NCI-H2107 treated with DMSO at 0.1 percent for 48 hours (cell line): Measurements from ENCODE around the gene NFIB.

Experiments used
- DNase-seq: peaks from one replicate; lab custom pipeline; 2025; ENCODE audit not compliant: unreplicated experiment; lab: John Stamatoyannopoulos, UW

NFIB gene

DNA sequence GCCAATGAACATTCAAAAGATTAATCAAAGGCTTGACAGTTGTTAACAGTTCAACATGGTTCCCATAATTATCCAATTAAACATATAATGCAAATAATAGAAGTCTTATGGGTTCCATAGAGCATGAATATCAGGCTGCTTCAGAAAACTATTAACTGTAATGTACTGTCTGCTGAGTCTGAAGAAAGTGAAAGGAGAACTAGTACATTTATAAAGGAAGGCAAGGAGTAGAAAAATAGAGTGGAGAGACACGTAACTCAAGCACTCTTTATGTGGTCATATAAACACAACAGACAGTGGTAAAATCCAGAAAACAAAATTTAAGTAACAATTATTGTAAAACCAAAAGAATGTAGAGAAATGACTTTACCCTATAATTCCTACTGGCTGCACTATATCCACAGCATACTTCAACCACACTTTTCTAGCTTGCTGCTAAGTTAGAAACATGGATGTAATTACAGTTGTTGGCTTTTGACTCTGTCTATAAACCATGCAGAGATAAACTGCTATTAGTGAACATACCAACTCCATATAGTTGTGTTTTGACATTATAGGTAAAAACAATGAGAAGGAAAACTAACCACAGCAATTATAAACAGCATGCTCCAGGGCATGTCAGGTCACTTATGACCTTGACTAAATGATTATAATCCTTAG, 32.7 kb downstream of the NFIB start:
- peak; percentile 43 for DNase-seq

DNA sequence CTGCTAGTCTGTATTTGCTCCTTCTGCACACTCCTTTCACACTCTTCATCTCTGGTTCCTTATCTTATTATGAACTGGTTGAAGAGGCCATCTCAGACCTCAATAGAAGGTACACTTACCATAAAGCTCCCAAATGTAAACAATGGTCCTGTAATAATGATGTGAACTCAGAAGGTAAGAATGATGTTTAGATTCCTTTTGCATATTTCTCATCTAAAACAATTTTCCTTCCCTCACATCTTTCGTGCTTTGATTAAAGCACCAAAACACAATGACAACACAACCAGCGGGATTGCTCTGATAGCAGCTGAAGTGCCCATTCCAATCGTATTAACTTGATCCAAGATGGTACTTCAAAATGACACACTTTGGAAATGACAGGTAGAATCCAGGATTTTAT, 34.3 kb downstream of the NFIB start:
- DNase-seq, result no peak

DNA sequence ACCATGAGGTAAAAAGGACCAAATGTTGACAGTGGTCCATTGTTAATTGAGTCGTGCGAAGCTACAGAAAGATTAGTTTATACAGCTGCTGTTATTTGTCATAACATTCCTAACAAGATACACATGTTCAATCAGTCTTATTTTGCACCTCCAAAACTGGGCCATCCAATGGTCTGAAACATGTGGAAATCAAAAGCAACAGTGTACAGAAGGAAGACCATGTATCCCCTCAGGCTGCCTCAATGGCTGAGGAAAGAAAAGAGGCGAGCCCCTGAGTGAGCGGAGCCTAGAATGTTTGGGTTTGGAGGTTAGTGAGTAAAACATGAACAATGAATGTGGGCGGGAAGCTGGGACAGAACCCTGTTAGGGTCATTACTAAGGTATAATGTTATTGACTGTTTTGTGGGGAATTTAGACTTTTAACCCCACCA, 35.6 kb downstream of the NFIB start:
- DNase-seq, result no peak

DNA sequence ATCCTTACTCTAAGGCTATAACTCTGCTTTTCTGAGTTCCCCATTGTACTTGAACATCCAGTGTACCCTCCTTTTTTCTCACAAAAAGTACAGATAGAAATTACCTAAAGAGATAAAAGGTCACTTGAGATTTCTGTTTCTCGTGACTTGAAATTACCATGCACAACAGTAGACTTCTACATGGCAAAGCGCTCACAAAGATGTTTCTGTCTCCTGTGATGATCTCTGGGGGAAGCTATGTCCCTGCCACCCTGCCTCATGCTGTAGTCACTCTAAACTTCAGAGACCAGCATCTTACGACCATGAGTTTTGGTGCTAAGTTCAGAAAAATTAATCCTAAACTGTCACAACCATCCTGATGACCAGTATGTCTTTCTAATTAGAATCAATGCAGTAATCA, 36.2 kb downstream of the NFIB start:
- DNase-seq, result no peak

DNA sequence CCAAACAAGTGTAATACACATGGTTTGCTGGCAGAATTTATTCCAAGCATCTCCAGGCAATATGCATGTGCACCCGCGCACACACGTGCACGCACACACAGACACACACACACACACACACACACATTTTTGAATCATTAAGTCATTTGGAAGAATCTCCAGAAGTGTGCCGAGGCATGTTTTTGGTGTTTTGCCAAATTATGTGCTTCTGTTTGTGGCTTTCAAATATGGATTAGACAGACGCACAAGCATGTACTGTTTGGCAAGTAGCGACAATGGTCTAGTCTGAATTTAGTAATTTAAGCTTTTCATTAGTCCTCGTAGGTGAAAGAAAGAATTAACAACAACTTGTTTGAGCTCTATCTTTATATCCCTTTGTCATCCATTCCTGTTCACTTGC, 36.7 kb downstream of the NFIB start:
- no peak for DNase-seq

DNA sequence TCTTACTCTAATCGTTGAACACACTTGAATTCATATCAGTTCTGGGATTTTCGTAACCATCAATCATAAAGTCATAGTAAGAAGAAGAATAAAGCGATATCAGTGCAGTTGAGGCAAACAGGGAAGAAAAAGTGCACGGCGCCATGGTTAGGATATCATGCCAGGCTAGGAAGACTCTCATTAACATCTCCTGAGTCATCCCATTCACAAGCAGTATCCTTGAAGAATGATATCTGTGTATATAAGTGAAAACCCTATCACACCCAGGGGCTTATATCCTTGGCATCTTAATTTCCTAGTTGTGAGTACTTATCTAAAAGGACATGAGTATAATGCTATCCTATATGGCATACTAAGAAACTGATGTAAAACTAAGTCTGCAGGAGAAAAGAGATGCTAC, 38.6 kb downstream of the NFIB start:
- no peak for DNase-seq

DNA sequence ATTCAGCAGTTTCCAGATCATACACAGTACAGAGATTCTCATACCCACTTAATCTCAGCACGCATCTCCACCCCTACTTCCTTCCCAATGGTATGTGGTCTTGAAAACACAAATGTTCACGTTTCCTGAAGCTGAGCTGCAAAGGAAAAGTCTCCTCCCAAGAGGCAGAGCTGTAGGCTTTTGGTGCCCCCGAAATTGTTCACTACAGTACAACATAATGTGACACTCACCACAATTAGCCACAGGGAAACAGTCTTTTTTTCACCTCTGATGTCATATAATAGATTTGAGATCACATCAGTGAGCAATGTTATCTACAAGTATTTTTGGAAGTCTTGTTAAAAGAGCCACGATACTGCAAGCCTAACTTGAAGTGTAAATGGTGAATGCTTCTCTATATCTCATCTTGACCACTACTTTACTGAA, 40.2 kb downstream of the NFIB start:
- no peak for DNase-seq

DNA sequence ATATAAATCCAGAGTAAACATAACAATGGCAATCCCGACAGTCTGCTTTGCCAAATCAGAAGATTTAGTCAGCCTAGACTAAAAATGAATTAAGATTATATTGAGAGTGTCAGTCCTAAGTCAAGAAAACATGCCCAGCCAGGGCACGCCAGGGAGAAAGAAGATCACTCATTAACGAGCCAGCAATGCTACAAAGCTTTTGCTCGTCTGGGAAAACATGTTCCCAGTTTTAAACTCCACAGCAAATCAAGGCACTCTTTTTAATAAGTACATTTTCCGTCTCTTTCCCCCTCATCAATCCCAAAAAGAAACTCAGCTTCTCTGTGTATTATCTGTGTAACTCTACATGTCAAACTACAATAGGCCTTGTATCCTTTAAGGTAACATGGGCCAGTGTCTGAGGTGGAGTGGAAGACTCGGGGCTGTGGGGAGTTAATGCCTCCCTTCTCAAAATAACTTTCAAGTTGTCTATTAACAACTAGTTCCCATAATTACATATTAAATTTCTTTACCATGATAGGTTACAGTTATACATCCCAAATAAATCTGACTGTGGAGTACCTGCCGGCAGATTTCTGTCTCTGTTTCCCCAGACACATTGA, 40.9 kb downstream of the NFIB start:
- DNase-seq, result no peak

DNA sequence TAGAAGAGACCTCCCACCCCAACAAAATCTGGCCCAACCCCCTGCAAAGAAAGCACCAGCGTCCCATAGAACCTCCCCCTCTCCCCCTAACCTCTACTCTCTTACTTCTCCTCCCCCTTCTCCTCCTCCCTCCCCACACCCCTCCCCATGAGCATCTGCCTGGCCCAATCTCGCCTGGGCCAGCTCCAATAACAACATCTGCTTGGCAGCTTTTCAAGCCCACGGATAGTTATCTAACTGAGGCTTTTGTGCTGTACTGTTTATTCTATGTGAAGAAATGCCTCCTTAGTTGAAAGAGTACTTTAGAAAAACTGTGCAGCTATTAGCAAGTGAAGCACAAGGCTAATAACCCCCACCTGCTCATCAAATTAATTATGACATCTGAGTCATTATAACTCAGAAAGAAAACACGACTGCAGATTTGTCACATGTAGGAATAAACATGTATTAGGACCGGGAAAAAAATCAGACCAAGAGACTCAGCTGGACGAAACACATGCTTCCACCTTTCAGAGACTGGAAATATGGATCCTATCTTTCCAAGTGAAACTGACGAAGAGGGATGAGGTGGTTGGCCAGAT, 42.8 kb downstream of the NFIB start:
- peak; percentile 41 for DNase-seq

DNA sequence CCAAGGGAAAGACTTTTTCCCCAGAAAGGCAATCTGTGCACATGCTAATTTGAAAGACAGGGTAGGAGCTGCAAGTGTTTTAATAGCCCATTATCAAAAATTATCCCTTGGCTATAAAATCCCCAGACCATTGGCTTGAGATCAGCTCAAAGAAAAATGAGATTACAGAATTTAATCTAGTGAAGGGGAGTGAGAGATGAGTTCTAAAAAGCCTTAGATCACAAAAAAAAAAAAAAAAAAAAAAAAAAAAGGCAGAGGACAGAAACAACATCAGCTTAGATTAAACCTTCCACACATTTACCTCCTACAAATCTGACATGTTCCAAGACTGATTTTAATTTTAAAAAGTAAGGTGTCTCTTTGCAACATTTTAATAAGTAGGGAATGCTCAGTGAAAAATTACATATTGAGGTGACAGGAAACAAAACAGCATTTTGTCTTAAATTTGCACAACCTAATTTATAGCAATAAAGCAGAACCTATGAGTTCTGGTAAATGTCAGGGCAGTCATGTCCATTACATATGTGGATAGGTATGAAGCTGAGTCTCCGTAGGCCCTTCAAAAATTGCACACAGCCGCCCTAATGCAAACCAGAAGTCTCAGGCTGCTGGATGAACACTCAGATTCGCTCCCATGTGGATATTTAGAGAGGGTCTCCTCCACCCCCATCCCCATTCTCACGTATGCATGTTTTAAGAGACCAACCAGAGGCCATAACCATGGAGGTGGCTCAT, 43.4 kb downstream of the NFIB start:
- no peak for DNase-seq

DNA sequence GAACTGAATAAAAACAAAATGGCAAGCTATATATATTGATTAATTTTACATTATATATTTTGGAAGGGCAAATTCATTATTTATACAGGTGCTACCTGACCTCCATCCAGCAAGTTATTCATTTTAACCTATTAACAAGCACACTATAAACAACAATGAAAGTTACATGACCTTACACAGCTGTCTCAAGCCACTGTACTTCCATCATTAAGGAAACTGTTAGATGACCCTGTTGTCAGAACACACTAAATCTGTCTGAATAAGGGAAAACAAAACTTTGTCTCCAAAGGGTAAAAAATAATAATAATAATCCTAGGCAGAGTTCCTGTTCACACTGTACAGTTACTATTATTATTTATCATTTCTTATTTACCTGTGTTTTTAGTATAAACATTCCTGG, 44.0 kb downstream of the NFIB start:
- no peak for DNase-seq

DNA sequence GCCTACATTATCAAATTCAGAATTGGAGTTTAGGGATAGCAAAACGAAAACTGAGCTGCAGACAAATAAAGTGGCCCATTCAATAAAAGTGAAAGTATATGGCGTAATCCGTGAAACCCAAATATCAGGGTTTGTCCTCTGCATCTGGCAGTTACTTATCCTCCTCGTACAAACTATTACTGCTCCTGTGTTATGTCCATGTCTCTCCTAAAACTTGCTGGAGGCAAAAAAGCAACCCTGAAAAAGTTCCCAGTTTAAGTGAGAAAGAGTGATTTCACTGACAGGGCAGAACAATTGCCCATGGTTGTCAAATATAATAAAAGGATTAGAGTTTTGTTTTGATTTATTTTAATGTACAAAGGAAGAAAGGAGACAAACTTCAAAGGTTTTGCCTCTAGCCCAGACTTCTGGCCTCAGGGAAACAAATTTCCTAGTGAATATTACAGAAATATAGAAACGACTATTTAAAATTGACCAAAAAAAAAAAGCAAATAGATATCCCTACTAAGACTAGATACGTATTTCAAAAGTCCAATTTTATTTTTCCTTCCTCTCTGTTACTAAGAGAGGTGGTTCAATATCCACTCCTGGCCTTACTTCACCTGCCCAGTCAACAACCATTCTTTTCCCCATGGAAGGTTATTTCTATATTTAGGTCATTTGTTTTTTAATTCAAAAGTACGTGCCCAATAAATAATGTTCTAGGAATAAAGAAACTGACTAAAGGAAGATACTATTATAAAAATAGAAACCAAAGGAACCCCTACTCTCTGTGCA, 50.0 kb downstream of the NFIB start:
- no peak for DNase-seq

DNA sequence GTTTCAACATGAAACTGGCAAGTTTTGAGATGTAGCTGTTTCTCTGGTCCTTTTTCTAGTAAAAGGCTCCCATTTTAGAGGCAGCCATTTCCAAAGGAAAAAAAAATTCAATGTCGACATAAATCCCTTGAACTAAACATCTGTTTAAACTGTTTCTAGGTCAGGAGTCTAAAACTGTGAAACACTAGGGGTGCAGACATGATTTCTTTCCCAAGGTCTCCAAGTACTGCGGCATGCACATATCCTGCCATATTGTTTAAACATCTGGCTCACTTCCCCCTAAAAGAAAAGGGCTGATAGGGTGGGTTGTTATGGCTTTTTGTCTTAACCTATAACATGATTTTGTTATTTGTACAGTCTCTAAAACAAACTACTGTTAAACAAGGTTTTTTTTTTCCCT, 51.1 kb downstream of the NFIB start:
- DNase-seq, result no peak

DNA sequence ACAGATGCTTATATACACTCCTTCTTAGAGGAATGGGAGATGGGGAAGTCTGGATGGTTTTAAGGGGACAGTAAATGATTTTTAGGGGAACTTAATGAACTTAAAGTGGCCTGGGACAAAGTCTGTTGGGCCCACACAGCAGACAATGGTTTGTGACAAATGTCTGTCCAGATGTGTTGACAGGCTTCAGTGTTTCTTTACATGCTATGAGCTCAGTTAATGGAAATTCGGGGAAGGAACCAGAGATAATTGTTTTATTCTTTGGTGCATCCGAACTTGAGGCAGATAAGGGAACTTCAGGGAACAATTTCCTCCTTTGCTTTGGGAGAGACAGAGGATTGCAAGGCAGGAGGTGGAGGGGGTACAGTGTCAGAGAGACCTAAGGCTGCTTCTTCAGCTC, 52.3 kb downstream of the NFIB start:
- no peak for DNase-seq

DNA sequence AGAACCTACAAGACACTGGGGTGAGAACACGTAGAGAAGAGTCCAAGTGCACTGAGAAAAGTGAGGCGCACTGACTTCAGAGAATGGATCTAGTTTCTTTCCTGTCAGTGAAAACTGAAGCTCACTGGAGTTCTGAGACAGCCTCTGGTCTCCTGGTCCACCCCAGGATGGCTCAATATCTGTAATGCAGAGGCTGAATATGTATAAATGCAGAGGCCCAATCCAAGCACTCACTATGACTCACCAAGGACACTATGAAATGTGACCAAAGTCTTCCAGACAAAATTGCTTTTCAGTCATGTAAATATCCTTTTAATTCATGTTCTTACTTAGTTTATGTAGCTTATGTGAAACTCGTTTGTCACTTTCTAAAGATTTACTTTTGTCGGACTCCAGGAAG, 53.8 kb downstream of the NFIB start:
- no peak for DNase-seq

DNA sequence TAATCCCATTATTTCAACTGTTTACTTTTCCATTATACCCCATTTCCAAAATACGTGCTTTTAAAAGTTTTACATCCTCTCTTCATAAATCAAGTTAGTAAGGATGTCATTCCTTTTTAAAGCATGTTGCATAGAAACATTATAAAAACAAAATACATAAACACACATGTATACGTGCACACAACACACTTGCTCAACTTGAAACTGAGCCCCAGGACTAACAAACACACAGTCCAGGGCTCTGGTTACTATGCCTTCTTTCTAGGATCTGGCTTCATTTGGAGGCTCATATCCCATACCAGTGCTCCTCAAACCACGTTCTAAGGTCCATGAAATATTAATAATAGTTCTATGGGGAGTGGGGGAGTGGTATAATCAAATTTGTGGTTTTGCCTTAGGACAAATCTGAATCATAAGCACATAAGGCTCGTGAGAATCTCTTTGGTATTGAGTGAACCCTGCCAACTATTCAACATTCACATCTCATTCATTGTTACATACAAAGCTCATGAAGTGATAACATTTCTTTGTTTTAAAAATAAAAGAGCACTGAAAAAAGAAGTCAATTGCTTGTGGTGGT, 55.2 kb downstream of the NFIB start:
- DNase-seq, result no peak

DNA sequence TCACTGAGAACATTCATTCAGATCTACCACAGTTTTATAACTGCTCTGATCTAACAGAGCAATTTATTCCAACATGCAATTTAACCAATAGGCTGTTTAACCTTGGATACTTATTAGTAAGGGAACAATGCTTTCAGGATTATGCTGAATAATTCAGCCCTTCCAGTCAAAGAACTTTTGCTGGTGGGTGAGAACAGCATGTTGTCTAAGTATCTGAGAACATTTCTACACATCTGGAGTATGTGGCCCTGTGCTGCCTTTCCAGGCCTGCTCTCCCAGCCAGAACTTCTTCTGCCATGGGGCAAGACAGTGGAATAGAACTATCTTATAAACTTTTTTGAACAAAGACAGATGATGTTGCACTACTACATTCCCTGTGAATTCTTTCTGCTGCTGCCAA, 55.8 kb downstream of the NFIB start:
- no peak for DNase-seq

DNA sequence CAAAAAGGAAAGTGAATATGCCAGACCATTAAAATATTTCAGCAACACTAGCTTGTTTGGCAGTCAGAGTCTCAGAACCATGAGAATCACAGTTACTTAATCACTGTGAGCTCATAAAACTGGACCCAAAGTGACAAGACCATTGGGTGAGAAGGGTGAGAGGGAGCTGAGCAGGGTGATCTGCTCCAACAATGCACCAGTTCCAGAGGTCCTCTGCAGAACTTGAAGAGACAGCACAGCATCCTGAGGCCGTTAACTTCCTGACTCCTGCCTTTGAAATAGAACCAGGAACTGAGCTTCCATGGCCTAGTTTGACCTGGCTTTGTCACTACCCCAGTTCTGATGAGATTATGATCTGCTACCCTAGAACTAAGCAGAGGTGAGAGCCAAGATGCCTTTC, 57.4 kb downstream of the NFIB start:
- DNase-seq, result no peak

DNA sequence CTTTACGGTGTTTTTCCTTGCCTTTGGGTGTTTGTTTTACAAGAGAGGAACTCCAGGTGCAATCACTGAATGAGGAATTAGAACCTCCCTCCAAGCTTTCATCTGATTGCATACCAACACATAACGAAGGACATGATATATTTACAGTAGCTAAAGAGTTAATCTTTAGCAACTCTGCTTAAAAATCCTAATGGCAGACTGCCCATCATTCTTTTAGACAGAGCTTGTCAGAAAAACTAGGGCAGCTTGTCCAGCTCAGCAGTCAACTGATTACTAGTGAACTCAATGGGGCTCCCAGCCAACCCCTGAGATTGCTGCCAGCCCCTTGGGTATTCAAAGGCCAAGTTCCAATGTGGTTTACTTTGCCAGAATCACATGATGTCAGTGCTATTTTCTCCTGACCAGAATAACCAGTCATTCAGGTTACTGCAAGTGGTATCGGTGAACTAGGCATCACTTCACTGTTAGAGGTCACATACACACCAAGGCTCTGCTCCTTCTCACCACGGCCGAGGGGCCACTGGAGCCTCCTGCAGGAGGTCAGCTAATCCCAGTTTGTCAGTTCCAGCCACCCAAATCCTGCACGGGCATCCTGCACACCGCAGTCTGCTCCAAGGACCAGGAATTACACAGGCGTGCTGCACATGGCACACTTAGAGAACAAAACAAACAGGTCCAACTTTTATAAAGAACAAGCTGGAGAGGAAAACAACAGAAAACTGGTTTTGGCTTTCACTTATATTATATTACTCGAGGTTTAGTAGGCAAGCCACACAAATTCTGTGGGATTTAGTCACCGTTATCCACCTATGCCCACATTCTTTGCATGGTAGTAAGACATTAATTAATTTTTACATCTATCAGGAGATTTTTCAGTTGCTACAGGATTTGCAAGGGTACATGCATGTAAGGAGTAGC, 62.5 kb downstream of the NFIB start:
- DNase-seq, result peak; percentile 54

DNA sequence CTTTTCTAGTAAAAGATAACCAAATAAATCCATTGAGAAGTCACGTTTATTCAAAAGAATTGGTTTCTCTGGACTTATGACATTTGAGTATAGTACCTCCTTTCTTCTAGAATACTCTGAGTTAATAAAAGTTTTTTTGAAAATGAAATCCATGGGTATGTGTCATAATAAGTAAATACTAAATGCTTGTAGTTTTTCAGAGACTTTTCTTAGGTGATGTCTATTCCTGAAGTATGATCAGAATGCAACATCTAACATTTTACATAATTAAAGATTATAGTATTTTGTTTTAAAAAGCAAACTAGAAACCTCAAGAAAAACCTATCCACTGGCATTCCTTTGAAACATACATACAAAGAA, 63.2 kb downstream of the NFIB start:
- DNase-seq, result no peak
